Pancreas (tissue), 10 donors: ENCODE measurements around the gene EWSR1. TPM values are rescaled to one million over a fixed set of nuclear protein-coding genes. Genes with fewer than 3 reads are reported as not detected.

Experiments
- ATAC-seq, 4 donors: fragments of 200-7000 bp; cut with Tn5 transposase; one replicate each; pipeline versions ENCODE4 v1.8.0 to v1.9.1; 2020; ENCODE audit warnings: mild to moderate bottlenecking in 4 of 4, moderate library complexity in 4 of 4
- DNase-seq, 6 donors: peaks; one replicate each; pipeline ENCODE4 v3.0.0-alpha.2; 2020
- FAIRE-seq: peaks from 2 replicates; lab custom pipeline; 2012; peaks lifted over from hg19 to GRCh38; lab: Jason Lieb, UNC
- H3K27ac ChIP-seq, 4 donors: fragments of 200-600 bp; sonication (generic); 1 replicate in 3 of 4; 2 replicates in 1 of 4; pipeline versions ENCODE4 v1.5.0 to v1.8.0; 2020
- H3K27me3 ChIP-seq, 4 donors: fragments of 200-600 bp; one replicate each; pipeline ENCODE4 v1.8.0; 2021
- H3K36me3 ChIP-seq, 3 donors: fragments of 200-600 bp; sonication (generic) in 1 of 3; one replicate each; pipeline versions ENCODE4 v1.5.0 to v1.8.0; 2020 to 2021
- H3K4me1 ChIP-seq, 3 donors: fragments of 200-600 bp; one replicate each; pipeline ENCODE4 v1.8.0; 2021
- H3K4me3 ChIP-seq, 4 donors: fragments of 200-600 bp; sonication (generic) in 2 of 4; one replicate each; pipeline versions ENCODE4 v1.5.0 to v1.8.0; 2020 to 2021
- H3K9me3 ChIP-seq, 4 donors: fragments of 200-600 bp; one replicate each; pipeline ENCODE4 v1.8.0; 2021
- WGBS, 2 donors: extraction: QIAGEN DNeasy Blood & Tissue Kit; methylation state at CpG; one replicate each; pipeline ENCODE4 v1.1.7; 2013; 5-methylcytosine and 5-hydroxymethylcytosine counted together
- intact Hi-C, 3 donors: fragments of 100-400 bp; cut with DNase I; formaldehyde crosslinking; loops; one replicate each; pipeline versions ENCODE4 v1.11.1 to v1.14.2; 2022
- microRNA-seq, 2 donors: library from miRNA; unstranded; fragments of <30 nt; microRNA quantifications; one replicate each; pipeline versions ENCODE4 to v1.1.0, GENCODE V29; 2019 to 2020
- polyA plus RNA-seq, 2 donors: library from polyadenylated mRNA; stranded (reverse); fragments of 200-250 nt; gene quantifications; one replicate each; pipeline ENCODE4 v1.2.3, GENCODE V29; 2013
- total RNA-seq, 6 donors: library from RNA; stranded (reverse); fragmentation: NEBNext Ultra II Directional in 4 of 6; extraction: Animal tissue kit (Norgen Biotek cat#: 25700) in 4 of 6; gene quantifications; one replicate each; pipeline versions ENCODE4 v1.2.1 to v1.2.4, GENCODE V29; 2021 to 2023
- TF ChIP-seq, protein P1 (sequence below), 4 donors: fragments of 200-600 bp; sonication (generic) in 3 of 4; IDR thresholded peaks; one replicate each; pipeline versions ENCODE4 v1.5.0 to v1.8.0; 2021; ENCODE audit warnings: antibody characterized with exemption in 4 of 4
- donor health status: healthy with polysubstance abuse.
- donor health status: DM: no; HTN: no; CAD: no; lungs with moderate emphysema.
- donor health status: DM: no; HTN: no; CAD: no.
- donor health status: control.
- donor health status: control.
- donor health status: Bipolar disorder and iron deficiency.
- donor health status: DM: yes; HTN: yes; CAD: no.
- donor health status: DM: no; HTN: no; CAD: no.
- donor health status: DM: no; HTN: no; CAD: no.
- donor health status: DM: yes; HTN: yes; CAD: no.

The EWSR1 gene
- total and polyA plus RNA-seq, 8 donors, result 49.2 to 257 (median 101) TPM

DNA sequence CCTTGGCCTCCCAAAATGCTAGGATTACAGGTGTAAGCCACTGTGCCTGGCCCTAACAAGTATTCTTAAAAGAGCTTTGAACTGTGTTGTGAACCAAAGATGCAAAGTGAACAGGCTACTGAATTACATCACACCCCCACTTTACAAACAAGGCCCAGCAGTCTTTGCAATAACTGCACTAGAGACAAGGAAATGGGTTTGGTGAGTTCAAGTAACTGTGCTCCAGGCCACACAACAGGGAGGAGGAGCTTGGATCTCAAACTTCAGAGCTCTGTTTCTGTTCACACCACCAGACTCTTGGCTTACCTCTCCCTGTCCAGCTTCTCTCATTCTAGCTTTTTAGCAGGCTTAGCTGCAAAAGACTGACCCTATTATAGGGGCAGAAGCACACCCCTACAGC is 77.9 kb downstream of the EWSR1 start:
- ATAC-seq (no peak), DNase-seq (no peak), FAIRE-seq (no peak)
- TF ChIP-seq, protein P1, sequence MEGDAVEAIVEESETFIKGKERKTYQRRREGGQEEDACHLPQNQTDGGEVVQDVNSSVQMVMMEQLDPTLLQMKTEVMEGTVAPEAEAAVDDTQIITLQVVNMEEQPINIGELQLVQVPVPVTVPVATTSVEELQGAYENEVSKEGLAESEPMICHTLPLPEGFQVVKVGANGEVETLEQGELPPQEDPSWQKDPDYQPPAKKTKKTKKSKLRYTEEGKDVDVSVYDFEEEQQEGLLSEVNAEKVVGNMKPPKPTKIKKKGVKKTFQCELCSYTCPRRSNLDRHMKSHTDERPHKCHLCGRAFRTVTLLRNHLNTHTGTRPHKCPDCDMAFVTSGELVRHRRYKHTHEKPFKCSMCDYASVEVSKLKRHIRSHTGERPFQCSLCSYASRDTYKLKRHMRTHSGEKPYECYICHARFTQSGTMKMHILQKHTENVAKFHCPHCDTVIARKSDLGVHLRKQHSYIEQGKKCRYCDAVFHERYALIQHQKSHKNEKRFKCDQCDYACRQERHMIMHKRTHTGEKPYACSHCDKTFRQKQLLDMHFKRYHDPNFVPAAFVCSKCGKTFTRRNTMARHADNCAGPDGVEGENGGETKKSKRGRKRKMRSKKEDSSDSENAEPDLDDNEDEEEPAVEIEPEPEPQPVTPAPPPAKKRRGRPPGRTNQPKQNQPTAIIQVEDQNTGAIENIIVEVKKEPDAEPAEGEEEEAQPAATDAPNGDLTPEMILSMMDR (IDR thresholded peaks at IDR 0.05), result no peak
- Histone ChIP-seq H3K36me3 (peaks cover 0 to 45% (median 8%) of the 10 kb centered on the region in 3 donors), H3K4me1 (peaks cover 29 to 31% (median 31%) of the 10 kb centered on the region in 3 donors), H3K27ac (no peak overlapping the region), H3K9me3 (no peaks in the 10 kb centered on the region), H3K4me3 (no peak overlapping the region), H3K27me3 (no peaks in the 10 kb centered on the region)
- intact Hi-C loops, result no loop called here

DNA sequence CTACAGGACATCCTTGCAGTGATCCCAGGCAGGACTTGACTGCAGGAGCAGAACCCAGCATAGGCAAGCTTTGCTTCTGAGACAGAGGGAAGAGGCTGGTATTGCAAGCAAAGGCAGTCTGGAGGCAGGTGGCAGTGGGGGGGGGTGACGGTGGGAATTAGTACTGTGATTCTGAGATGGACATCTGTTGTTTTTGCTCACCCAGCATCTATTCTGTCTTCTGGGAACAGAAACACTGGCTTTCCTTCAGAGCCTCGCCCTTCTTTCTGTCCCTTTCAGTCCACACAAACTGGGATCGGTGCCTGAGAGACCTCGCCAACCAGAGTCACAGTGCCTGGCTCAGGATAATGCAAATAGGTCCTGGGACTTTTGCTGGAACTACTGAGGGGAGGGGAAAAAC is 78.6 kb downstream of the EWSR1 start:
- ATAC-seq (no peak), DNase-seq (no peak), FAIRE-seq (no peak)
- no peak overlapping the region for H3K4me3 ChIP-seq
- H3K27ac ChIP-seq, result no peak overlapping the region
- intact Hi-C loops, result no loop called here
- peaks cover 25 to 28% (median 26%) of the 10 kb centered on the region in 3 donors for H3K4me1 ChIP-seq
- 71 to 77% methylated on average over 4 of the region's 4 CpGs for WGBS, 2 donors
- TF ChIP-seq, protein P1 (IDR thresholded peaks at IDR 0.05), result no peak
- H3K27me3 ChIP-seq, result no peaks in the 10 kb centered on the region
- H3K9me3 ChIP-seq, result no peaks in the 10 kb centered on the region
- H3K36me3 ChIP-seq, result peaks cover 3 to 48% (median 8%) of the 10 kb centered on the region in 3 donors

DNA sequence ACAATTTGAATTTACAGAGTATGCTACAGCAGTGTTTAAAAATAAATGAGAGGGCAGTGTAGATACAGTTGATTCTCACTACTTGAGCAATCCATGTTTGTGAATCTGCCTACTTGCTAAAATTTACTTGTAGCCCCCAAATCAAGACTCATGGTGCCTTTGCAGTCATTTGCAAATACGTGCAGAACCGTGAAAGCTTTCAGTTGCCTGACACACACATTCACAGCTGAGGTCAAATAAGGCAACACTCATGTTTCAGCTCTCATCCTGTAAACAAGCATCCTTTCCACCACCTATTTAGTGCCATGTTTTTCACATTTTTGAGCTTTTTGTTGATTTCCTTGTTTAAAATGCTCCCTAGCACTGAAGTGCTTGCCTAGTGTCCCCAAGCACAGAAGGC is 80.0 kb downstream of the EWSR1 start:
- H3K4me1 ChIP-seq, result peaks cover 11 to 14% (median 14%) of the 10 kb centered on the region in 3 donors
- no peak overlapping the region for H3K27ac ChIP-seq
- TF ChIP-seq, protein P1 (IDR thresholded peaks at IDR 0.05), result no peak
- WGBS, 2 donors, result 76 to 82% methylated on average over 2 of the region's 2 CpGs
- H3K4me3 ChIP-seq, result no peak overlapping the region
- FAIRE-seq (no peak), DNase-seq (no peak), ATAC-seq (no peak)
- H3K27me3 ChIP-seq, result no peaks in the 10 kb centered on the region
- peaks cover 11 to 60% (median 12%) of the 10 kb centered on the region in 3 donors for H3K36me3 ChIP-seq
- intact Hi-C loops, result no loop called here
- H3K9me3 ChIP-seq, result no peaks in the 10 kb centered on the region

DNA sequence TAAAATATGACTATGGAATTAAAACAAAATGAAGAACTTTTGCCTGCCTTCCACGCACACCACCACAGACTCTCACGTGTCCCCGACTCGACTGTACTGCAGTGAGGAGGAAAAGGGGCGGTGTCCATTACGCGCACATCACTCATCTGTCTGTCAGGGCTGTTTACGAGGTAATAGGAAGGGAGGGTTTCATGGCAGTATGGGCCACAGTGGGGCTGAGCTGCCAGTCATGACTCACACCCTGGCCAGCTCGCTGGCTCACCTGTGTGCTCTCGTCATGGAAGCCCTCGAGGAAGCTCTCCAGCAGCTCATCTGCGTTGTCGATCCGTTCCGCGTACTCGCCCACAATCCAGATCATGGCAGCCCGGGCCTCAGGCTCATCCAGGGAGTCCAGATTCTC is 80.9 kb downstream of the EWSR1 start:
- TF ChIP-seq, protein P1 (IDR thresholded peaks at IDR 0.05), result no peak
- no peak overlapping the region for H3K4me3 ChIP-seq
- DNase-seq, result no peak
- no peak for FAIRE-seq
- no peak overlapping the region for H3K27ac ChIP-seq
- H3K4me1 ChIP-seq, result peaks cover 2 to 5% (median 5%) of the 10 kb centered on the region in 3 donors
- ATAC-seq, result no peak
- intact Hi-C loops, result no loop called here
- no peaks in the 10 kb centered on the region for H3K9me3 ChIP-seq
- WGBS, 2 donors, result 92 to 94% methylated on average over 18 of the region's 18 CpGs
- H3K36me3 ChIP-seq, result peaks cover 12 to 69% (median 17%) of the 10 kb centered on the region in 3 donors
- no peaks in the 10 kb centered on the region for H3K27me3 ChIP-seq

Small RNA genes within 50 kb of the gene (microRNA-seq; reads per million reads assigned to microRNA genes)
- 54.5 to 87.3 reads per million in 2 donors for gene MIR3653

Other genes with a start within 250 kb of the EWSR1 start
- not detected for gene C22orf31, start 206.4 kb upstream of the EWSR1 start, total RNA-seq
- gene C22orf31, start 206.4 kb upstream of the EWSR1 start, polyA plus RNA-seq, result under 1 TPM in 1 of 2 donors, not detected in 1; 0.16 TPM
- gene KREMEN1, start 195.2 kb upstream of the EWSR1 start, total RNA-seq, result 1 to 10 TPM; 3.3 to 8.7 (median 4.6) TPM
- 1 to 10 TPM; 3.6 to 4.0 TPM for gene KREMEN1, start 195.2 kb upstream of the EWSR1 start, polyA plus RNA-seq
- 10 to 100 TPM in 2 of 6 donors, 1 to 10 TPM in 4; 6.2 to 10.6 (median 8.3) TPM for gene EMID1, start 62.4 kb upstream of the EWSR1 start, total RNA-seq
- 10 to 100 TPM; 11.7 to 16.8 TPM for gene EMID1, start 62.4 kb upstream of the EWSR1 start, polyA plus RNA-seq
- 10 to 100 TPM in 2 of 6 donors, 1 to 10 TPM in 4; 5.4 to 13.2 (median 9.0) TPM for gene RHBDD3, start 287 bp upstream of the EWSR1 start, total RNA-seq
- gene RHBDD3, start 287 bp upstream of the EWSR1 start, polyA plus RNA-seq, result 10 to 100 TPM; 36.2 to 38.2 TPM
- 10 to 100 TPM in 1 of 6 donors, 1 to 10 TPM in 5; 5.2 to 10.7 (median 7.8) TPM for gene GAS2L1, start 38.4 kb downstream of the EWSR1 start, total RNA-seq
- 10 to 100 TPM; 11.7 to 13.6 TPM for gene GAS2L1, start 38.4 kb downstream of the EWSR1 start, polyA plus RNA-seq
- under 1 TPM; 0.24 to 0.61 (median 0.50) TPM for gene RASL10A, start 47.4 kb downstream of the EWSR1 start, total RNA-seq
- 1 to 10 TPM; 3.7 to 4.4 TPM for gene RASL10A, start 47.4 kb downstream of the EWSR1 start, polyA plus RNA-seq
- 10 to 100 TPM; 27.5 to 49.9 (median 40.7) TPM for gene AP1B1, start 120.3 kb downstream of the EWSR1 start, total RNA-seq
- gene AP1B1, start 120.3 kb downstream of the EWSR1 start, polyA plus RNA-seq, result 10 to 100 TPM; 28.3 to 31.7 TPM
- not detected for gene RFPL1, start 170.3 kb downstream of the EWSR1 start, total RNA-seq
- under 1 TPM in 1 of 2 donors, not detected in 1; 0.09 TPM for gene RFPL1, start 170.3 kb downstream of the EWSR1 start, polyA plus RNA-seq
- under 1 TPM; 0.05 to 0.72 (median 0.13) TPM for gene NEFH, start 211.9 kb downstream of the EWSR1 start, total RNA-seq
- under 1 TPM; 0.23 to 0.99 TPM for gene NEFH, start 211.9 kb downstream of the EWSR1 start, polyA plus RNA-seq